Activated naive CD4-positive, alpha-beta T cell treated with Interleukin-2 at 50 U/mL for 16 hours (primary cell): ENCODE results near the gene TMEM271.
"Not testable (repeated sequence)": the region's sequence is repeated elsewhere in the genome, so short reads cannot be mapped to it uniquely, and the experiment has no call there.

Experiments used
- DNase-seq: peaks from one replicate; pipeline ENCODE4 v3.0.0-alpha.2; 2020

Gene TMEM271

GRCh38 chr4:578451-579443 is 2.7 kb upstream of the TMEM271 start:
- DNase-seq = no peak

GRCh38 chr4:577499-578450 is 1.7 kb upstream of the TMEM271 start:
- DNase-seq = no peak

GRCh38 chr4:576991-577498 is 950 bp upstream of the TMEM271 start:
- no peak for DNase-seq

GRCh38 chr4:575281-576141 is 584 bp downstream of the TMEM271 start:
- no peak for DNase-seq

- no peak for DNase-seq
Measured at GRCh38 chr4:574346-575161, 1.5 kb downstream of the TMEM271 start.

DNA sequence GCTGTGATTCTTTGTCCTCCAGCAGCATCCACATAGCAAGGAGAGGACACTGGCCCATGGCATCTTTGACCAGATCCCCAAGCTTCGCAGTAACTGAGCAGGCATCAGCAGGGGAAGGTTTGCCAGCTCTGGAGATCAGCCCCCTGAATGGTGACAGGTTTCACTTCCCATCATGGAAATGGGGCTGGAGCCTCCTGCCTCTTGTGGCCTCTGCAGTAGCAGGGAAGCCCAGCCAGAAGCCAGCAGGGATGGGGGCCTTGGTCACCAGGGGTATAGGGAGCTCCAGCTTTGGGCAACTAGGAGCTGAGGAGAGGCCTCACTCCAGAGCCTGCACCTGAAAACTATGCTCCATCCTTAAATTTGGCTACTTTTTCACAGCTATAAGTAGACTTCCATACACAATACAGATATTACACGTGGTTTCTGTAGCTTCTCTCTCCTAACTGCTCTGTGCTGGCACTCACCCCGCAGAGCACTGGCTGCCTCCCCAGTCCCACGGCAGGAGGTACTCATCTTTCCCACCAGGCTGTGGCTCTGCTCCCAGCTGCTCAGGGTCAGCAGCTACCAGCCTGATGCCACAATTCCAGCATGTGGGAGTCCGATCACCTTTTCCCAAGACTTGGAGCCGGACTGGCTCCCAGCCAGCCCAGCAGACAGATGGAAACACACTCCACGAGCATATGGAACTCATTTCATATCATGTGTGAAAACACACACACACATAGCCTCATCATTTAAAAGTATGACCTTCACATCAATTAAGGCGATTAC is 2.8 kb downstream of the TMEM271 start:
- DNase-seq = no peak

GRCh38 chr4:572594-572993 is 3.5 kb downstream of the TMEM271 start:
- no peak for DNase-seq

DNA sequence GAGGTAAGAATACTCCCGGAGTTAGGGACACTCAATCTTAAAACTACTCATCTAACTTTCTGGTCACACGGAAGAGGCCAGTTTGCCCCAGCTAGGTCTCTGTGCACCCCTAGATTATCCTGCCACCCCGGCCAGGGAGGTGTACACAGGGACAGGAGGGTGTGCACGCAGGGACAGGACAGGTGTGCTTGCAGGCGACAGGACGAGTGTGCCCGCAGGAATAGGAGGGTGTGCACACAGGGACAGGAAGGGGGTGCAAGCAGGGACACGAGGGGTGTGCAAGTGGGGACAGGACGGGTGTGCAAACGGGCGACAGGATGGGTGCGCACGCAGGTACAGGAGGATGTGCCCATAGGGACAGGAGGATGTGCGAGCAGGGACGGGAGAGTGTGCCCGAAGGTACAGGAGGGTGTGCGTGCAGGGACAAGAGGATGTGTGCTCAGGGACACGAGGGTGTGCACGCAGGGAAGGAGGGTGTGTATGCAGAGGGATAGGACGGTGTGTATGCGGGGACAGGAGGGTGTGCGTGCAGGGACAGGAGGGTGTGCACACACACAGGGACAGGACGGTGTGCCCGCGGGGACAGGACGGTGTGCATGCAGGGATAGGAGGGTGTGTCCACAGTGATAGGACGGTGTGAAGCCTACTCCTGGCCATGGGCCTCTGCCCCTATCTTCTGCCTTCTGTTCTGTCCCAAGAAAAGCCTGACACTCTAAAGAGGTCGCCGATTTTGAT is 4.1 kb downstream of the TMEM271 start:
- no peak for DNase-seq

DNA sequence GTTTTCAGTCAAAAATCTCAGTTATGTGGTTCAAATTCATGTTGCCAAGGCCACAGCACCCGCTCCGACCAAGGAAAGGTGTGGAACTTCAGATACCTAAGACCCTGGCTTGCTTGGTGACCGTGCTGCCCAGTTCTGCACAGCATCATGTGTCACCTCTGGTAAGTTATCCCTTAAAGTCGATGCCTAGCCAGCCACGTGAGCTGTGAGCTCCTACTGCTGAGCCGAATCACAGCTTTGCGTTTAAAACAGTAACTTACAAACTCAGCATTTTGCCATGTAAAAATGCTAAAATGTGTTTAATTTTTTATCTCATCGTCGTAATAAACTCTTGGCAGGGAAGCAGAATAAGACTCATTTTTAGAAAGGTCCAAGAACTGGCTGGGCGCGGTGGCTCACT is 5.3 kb downstream of the TMEM271 start:
- no peak for DNase-seq

- no peak for DNase-seq
Measured at GRCh38 chr4:569958-570667, 6.0 kb downstream of the TMEM271 start.

DNA sequence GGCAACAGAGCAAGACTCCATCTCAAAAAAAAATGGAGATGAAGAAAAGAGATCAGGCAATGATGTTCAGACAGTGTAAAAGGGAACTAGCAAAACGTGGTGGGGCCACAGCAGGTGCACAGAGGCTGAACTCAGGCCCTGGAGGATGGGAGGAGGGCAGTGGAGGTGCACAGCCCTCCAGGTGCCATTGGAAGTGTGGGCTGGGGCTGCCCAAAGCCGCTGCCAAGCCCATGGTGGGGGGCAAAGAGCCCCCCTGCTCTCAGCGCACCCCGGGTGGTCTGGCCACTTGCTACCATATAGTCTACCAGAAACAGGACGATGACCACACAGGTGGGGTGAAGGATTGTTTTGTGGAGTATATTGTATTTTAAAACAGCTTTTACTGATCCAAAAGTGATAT is 7.1 kb downstream of the TMEM271 start:
- no peak for DNase-seq

DNA sequence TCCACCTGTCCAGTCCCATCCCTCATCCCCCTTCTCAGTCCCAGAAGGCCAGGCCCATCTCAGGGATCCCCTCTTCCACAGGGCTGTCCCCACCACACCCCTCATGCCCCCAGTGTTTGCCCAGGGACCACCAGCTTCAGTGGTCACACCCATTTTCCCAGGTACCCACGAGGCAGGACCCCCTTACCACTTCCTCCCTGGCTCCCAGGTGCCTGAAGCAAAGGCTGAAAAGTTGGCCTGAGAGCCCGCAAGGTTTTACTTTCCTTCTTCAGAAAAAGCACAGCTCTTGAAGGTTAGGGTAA is 7.8 kb downstream of the TMEM271 start:
- DNase-seq = no peak

DNA sequence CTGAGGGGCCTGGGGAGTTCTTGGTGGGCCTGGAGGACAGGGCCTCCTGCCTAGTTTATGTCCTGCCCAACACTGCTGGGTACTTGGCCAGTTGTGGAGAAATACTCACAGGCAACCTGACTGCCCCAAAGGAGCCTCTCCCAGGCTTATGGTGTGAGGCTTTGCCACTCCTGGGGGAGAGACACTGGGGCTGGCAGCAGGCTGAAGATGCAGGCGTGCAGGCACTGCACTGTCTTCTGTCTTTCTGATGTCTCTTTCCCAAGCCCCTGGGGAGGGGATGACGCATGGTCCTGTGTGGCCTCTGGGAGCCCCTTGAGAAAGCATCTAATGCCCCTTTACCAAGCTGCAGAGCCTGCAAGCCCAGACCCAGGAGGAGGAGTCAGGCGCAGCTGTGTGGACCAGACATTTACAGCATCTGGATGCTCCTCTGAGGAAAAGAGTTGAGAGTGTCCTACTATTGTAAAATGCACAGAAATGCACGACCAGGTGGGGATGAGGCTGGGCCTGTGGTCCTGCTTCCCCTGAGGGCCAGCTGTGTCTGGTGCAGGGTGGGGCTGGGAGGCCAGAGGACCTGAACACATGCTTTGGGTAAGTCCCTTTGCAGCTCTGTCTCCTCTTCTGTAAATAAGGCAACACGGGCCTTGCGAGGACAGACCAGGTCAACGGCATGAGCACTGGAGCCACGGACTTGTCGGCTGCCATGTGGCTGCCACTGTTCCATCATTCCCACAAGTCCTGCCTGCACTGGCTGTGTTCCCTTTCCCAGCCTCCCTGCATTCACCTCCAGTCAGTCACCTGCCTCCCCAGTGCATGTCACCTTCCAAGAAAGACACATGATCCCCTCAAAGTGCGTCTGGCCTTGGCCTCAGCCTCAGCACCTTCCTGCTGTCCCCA is 8.4 kb downstream of the TMEM271 start:
- DNase-seq = no peak

DNA sequence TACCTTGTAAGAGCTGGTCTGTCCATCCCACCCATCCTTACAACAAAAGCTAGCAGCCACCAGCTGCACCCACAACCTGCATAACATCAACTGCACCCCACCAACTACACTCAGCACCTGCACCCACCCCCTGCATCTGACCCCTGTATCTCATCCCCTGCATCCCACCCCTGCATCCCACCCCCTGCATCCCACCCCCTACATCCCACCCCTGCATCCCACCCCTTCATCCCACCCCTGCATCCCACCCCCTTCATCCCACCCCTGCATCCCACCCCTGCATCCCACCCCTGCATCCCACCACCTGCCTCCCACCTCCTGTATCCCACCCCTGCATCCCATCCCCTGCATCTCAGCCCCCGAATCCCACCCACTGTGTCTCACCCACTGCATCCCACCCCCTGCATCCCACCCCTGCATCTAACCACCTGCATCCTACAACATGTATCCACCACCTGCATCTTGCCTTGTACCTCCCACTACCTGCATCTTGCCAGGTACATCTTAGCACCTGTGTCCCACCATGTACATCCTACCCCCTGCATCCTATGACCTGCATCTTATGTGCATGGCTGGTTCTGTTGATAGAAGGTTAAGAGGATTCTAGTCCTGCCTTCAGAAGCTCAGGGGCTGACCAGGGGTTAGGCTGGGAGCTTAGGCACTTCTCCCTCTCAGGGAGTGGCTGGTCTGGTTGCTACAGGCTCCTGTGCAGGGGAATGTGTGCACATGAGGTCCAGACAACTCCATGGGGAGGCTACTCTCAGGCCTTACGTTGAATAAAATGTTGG is 9.4 kb downstream of the TMEM271 start:
- no peak for DNase-seq

GRCh38 chr4:566035-566434 is 10.1 kb downstream of the TMEM271 start:
- no peak for DNase-seq

DNA sequence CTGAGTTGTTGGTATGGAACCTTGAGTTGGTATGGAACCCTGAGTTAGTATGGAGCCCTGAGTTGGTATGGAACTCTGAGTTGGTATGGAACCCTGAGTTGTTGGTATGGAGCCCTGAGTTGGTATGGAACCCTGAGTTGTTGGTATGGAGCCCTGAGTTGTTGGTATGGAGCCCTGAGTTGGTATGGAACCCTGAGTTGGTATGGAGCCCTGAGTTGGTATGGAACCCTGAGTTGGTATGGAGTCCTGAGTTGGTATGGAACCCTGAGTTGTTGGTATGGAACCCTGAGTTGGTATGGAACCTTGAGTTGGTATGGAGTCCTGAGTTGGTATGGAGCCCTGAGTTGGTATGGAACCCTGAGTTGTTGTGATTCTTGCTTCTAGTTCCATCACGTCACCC is 10.5 kb downstream of the TMEM271 start:
- DNase-seq = not testable (repeated sequence)

GRCh38 chr4:562458-562857 is 13.6 kb downstream of the TMEM271 start:
- DNase-seq = not testable (repeated sequence)
